Osteoblast (primary cell): ENCODE data around the gene TEPSIN. TPM values are rescaled to one million over a fixed set of nuclear protein-coding genes. Genes with fewer than 3 reads are reported as not detected.
A peak's percentile ranks its signal among the peaks of the same experiment; 100 is the strongest.

Experiments used
- DNase-seq: peaks from one replicate; pipeline ENCODE4 v3.0.0; 2011; ENCODE audit warnings: low spot score, mixed read lengths; ENCODE audit not compliant: insufficient read length; ENCODE audit errors: missing footprints
- H2AFZ ChIP-seq: 2 replicates; pipeline ENCODE4 v1.6.0; 2011; ENCODE audit warnings: mild to moderate bottlenecking, low read length
- H3K27ac ChIP-seq: 2 replicates; pipeline ENCODE4 v1.5.1; 2011; ENCODE audit warnings: mild to moderate bottlenecking, low read depth, low read length, moderate library complexity
- H3K27me3 ChIP-seq: 2 replicates; pipeline ENCODE4 v1.6.0; 2012; ENCODE audit warnings: mild to moderate bottlenecking, control low read depth, inconsistent platforms, low read length, moderate library complexity; ENCODE audit not compliant: insufficient read depth
- H3K36me3 ChIP-seq: 2 replicates; pipeline ENCODE4 v1.5.1; 2011; ENCODE audit warnings: mild to moderate bottlenecking, low read length, control low read depth, moderate library complexity; ENCODE audit not compliant: insufficient read depth
- H3K4me1 ChIP-seq: 2 replicates; pipeline ENCODE4 v1.5.1; 2011; ENCODE audit warnings: mild to moderate bottlenecking, low read length, control low read depth, moderate library complexity; ENCODE audit not compliant: insufficient read depth
- H3K4me2 ChIP-seq: 2 replicates; pipeline ENCODE4 v1.6.0; 2011; ENCODE audit warnings: mild to moderate bottlenecking, low read length; ENCODE audit not compliant: insufficient read depth
- H3K4me3 ChIP-seq: fragments of 200-600 bp; sonication (generic); 3 replicates; pipeline ENCODE4 v1.5.1; 2012; ENCODE audit warnings: mild to moderate bottlenecking, low read length, inconsistent platforms; ENCODE audit not compliant: insufficient read depth
- H3K79me2 ChIP-seq: 2 replicates; pipeline ENCODE4 v1.6.0; 2012; ENCODE audit warnings: mild to moderate bottlenecking, low read length, control low read depth, inconsistent platforms; ENCODE audit not compliant: insufficient read depth
- H3K9me3 ChIP-seq: 2 replicates; pipeline ENCODE4 v1.5.1; 2011; ENCODE audit warnings: low read depth, low read length, control low read depth
- H4K20me1 ChIP-seq: 2 replicates; pipeline ENCODE4 v1.6.0; 2012; ENCODE audit warnings: mild to moderate bottlenecking, low read length, control low read depth; ENCODE audit not compliant: insufficient read depth
- total RNA-seq: library from RNA; depleted of rRNA; stranded (reverse); fragments of >200 nt; gene quantifications from 2 replicates; pipeline ENCODE4 v1.2.3, GENCODE V29; 2012
- TF ChIP-seq, protein P1 (sequence below): IDR thresholded peaks from 2 replicates; pipeline ENCODE4 v1.5.1; 2011; ENCODE audit warnings: mild to moderate bottlenecking, low read depth, low read length, moderate library complexity; ENCODE audit errors: extremely low read depth

Gene TEPSIN
- total RNA-seq, 1 donor, result 16.6 TPM

- TF ChIP-seq, protein P1, sequence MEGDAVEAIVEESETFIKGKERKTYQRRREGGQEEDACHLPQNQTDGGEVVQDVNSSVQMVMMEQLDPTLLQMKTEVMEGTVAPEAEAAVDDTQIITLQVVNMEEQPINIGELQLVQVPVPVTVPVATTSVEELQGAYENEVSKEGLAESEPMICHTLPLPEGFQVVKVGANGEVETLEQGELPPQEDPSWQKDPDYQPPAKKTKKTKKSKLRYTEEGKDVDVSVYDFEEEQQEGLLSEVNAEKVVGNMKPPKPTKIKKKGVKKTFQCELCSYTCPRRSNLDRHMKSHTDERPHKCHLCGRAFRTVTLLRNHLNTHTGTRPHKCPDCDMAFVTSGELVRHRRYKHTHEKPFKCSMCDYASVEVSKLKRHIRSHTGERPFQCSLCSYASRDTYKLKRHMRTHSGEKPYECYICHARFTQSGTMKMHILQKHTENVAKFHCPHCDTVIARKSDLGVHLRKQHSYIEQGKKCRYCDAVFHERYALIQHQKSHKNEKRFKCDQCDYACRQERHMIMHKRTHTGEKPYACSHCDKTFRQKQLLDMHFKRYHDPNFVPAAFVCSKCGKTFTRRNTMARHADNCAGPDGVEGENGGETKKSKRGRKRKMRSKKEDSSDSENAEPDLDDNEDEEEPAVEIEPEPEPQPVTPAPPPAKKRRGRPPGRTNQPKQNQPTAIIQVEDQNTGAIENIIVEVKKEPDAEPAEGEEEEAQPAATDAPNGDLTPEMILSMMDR, result no peak
- Histone ChIP-seq H3K4me2 (no peak overlapping the region), H3K27ac (no peak overlapping the region), H3K36me3 (peaks cover 8% of the 10 kb centered on the region), H3K27me3 (no peaks in the 10 kb centered on the region), H3K9me3 (no peaks in the 10 kb centered on the region), H2AFZ (no peak overlapping the region), H3K4me3 (no peak overlapping the region), H3K79me2 (peaks cover 44% of the 10 kb centered on the region), H3K4me1 (peaks cover 27% of the 10 kb centered on the region), H4K20me1 (peaks cover 43% of the 10 kb centered on the region)
- DNase-seq, result no peak
These were observed 3.8 kb upstream of the TEPSIN start for GRCh38 chr17:81242421-81243332.

- no peaks in the 10 kb centered on the region for H3K9me3 ChIP-seq
- peak; percentile 97 for DNase-seq
- no peak overlapping the region for H3K27ac ChIP-seq
- no peak overlapping the region for H3K4me3 ChIP-seq
- H3K4me2 ChIP-seq, result no peak overlapping the region
- H3K27me3 ChIP-seq, result no peaks in the 10 kb centered on the region
- no peak overlapping the region for H2AFZ ChIP-seq
- peaks cover 8% of the 10 kb centered on the region for H3K36me3 ChIP-seq
- TF ChIP-seq, protein P1, result peak; percentile 68
- H4K20me1 ChIP-seq, result peaks cover 48% of the 10 kb centered on the region
- H3K4me1 ChIP-seq, result peaks cover 28% of the 10 kb centered on the region
- peaks cover 53% of the 10 kb centered on the region for H3K79me2 ChIP-seq
These were observed 3.0 kb upstream of the TEPSIN start for GRCh38 chr17:81241648-81242420.

DNA sequence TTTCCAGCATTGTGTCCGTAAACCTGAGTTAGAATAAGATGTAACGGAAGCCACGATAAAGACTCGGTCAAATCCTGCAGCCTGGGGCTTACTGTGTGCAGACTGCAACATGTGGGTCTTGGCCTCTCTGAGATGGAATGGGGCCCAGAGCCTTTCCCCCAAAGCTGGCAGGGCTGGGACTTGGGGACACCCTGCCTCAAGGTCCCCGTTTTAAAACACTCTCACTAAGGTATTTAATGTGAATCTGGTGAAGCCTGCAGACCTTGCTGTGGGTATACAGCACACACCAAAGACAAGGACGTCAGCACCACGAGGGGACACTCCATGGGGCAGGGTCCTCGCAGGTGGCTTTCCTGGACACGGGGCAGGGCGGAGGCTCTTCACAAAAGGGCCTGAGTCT lies 2.3 kb upstream of the TEPSIN start:
- no peak for DNase-seq
- Histone ChIP-seq H3K4me1 (peaks cover 28% of the 10 kb centered on the region), H3K4me3 (no peak overlapping the region), H3K27me3 (no peaks in the 10 kb centered on the region), H3K9me3 (no peaks in the 10 kb centered on the region), H4K20me1 (peaks cover 48% of the 10 kb centered on the region), H3K27ac (no peak overlapping the region), H2AFZ (no peak overlapping the region), H3K4me2 (no peak overlapping the region), H3K79me2 (peaks cover 59% of the 10 kb centered on the region), H3K36me3 (peaks cover 8% of the 10 kb centered on the region)
- TF ChIP-seq, protein P1, result no peak

GRCh38 chr17:81240761-81241160 lies 1.9 kb upstream of the TEPSIN start:
- DNase-seq, result no peak
- Histone ChIP-seq H3K9me3 (no peaks in the 10 kb centered on the region), H3K4me1 (peaks cover 28% of the 10 kb centered on the region), H3K4me2 (peak overlapping the region; percentile 95), H3K27ac (no peak overlapping the region), H3K27me3 (no peaks in the 10 kb centered on the region), H2AFZ (no peak overlapping the region), H3K36me3 (peaks cover 8% of the 10 kb centered on the region), H3K4me3 (no peak overlapping the region), H3K79me2 (peaks cover 63% of the 10 kb centered on the region), H4K20me1 (peaks cover 52% of the 10 kb centered on the region)
- TF ChIP-seq, protein P1, result no peak
